Frontal cortex (tissue), 4 donors: ENCODE measurements around the gene FGR. TPM values are rescaled to one million over a fixed set of nuclear protein-coding genes. Genes with fewer than 3 reads are reported as not detected.

Experiments
- DNase-seq, 2 donors: peaks; one replicate each; pipeline ENCODE4 v3.0.0; 2012; ENCODE audit warnings: low spot score in 2 of 2
- FAIRE-seq: peaks from 2 replicates; lab custom pipeline; 2012; peaks lifted over from hg19 to GRCh38; lab: Jason Lieb, UNC
- total RNA-seq: library from RNA; depleted of rRNA; stranded (reverse); fragments of >200 nt; gene quantifications from one replicate; pipeline ENCODE4 v1.2.3, GENCODE V29; 2014
- donor health status: control.
- donor health status: control.
- donor health status: control.

The FGR gene
- total RNA-seq, 1 donor from 2014 or later, result 0.41 TPM

DNA sequence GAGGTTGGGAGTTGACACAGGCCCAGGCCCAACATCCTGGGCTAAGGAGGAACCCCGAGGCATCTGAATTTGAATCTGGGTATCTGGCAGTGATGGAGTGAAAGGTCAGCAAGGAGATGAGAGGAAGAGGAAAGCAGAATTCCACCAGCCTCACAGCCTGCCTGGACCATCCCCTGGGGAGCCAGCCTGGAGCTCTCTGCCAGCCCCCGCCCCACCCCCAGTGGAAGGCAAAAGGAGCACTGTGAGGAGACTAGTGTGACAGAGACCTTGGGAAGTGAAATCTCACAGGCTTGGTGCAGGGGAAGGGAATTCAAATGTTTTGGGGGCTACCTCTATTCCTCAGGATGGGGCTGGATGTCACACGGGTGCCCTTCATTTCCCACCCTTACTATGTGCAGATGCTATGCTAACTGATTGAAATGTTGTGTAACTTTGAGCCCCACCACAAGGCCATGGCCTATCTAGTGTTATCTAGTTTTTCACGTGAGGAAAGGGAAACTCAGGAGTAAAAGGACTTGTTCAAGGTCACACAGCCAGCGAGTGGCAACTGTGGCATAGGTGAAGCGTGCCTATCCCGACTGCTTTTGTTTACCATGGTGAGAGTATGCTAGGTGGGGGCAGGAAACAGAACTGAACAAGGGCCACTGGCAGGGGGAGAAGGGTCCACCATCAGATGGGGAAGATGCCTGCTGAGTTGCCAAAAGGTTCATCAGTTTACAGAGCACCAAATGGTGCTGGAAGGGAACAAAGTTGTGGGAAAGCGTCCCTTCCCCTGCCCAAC is 60.8 kb downstream of the FGR start:
- FAIRE-seq, result no peak
- no peak for DNase-seq

- DNase-seq (no peak), FAIRE-seq (no peak)
These were observed 62.1 kb downstream of the FGR start for GRCh38 chr1:27572679-27573426.

GRCh38 chr1:27572019-27572678 is 62.8 kb downstream of the FGR start:
- FAIRE-seq, result no peak

GRCh38 chr1:27571439-27572018 is 63.5 kb downstream of the FGR start:
- no peak for DNase-seq
- no peak for FAIRE-seq

More at GRCh38 chr1:27572019-27572678, 62.8 kb downstream of the FGR start:
- DNase-seq, result no peak

DNA sequence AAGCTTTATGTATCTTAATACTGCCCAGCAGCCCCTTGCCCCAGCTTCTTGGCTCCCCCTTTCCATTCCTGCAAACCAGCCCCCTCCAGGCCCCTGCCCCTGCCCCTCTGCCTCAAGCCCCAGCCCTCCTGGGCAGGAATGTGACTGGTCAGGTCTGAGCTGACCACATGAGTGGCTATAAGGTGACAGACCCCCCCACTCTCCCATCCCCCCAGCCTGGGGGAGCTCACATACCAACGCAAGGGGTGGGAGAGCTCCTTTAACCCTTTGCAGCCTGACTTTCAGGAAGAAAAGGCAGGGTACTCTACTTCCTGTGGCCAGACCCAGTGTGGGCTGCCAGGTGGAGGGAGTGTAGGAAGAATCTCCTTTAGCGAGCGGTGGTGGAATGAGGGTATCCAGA is 64.2 kb downstream of the FGR start:
- no peak for DNase-seq
- no peak for FAIRE-seq

DNA sequence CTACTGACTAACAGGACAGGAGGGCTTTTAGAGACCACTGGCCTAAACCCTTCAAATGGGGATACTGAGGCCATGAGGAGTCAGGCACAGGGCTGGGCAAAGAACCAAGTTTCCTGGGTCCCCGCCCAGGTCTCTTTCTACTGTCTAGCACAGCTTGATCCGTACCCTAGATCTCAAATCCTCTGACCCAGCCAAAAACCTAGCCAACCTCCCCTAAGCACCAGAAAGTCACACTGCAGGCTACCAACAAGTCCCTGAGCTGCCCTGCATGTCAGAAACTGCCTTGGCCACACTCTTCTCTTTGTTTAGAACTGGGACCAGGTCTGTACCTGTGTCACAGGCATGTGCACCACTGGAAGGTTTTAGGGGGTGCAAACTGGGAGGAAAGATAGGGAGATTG is 64.6 kb downstream of the FGR start:
- DNase-seq, result no peak
- FAIRE-seq, result no peak

DNA sequence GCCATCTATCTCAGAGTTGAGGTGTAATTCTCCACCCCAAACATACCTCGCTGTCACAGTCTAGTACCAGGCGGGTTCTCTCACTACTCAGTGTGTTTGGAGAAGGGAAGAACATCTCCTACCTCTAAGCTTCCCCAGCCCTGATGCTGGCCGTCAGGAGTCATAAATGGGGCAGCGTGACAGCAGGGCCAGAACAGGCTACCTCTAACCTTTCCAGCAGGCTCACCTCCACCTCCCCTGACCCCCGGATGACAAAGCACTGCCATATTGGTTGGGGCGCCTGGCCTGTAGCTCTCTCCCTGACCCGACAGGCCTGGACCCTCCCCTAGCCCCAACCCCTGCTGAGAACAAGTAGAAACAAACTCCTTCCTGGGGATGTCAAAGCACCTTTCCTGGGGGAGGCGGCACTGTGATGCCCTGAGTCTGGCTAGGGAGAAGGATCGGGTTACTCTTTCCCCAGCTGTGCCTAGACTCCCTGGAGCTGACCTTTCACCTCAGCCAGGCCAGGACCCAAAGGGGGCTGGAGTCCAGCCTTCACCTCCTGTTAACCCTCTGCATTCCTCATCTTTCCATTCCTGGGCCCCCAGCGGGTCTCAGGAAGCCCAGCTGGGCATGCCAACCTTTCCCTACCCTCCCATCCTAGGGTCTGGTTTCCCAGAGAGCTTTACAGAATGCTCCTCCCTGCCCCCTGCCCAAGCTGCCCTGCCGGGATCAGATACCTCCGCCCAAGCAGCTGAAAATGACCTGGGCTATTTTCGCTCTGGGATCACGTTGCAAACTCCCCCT is 65.3 kb downstream of the FGR start:
- FAIRE-seq, result no peak
- no peak for DNase-seq

DNA sequence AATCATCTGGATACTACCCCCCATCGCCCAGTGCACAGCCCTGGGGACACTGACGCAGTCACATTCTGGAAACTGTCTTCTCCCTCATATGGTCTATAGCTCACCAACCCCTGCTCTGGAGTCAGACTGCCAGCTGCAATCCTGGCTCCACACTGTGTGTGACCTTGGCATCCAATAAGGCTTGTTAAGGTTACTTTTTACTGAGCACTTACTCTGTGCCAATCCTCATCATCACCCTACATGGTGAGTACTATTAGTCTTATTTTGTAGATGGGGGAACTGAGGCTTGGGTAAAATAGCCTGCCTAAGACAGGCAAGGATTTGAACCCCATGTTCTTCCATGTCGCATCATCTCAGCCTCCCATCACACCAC is 65.9 kb downstream of the FGR start:
- no peak for DNase-seq
- FAIRE-seq, result no peak

DNA sequence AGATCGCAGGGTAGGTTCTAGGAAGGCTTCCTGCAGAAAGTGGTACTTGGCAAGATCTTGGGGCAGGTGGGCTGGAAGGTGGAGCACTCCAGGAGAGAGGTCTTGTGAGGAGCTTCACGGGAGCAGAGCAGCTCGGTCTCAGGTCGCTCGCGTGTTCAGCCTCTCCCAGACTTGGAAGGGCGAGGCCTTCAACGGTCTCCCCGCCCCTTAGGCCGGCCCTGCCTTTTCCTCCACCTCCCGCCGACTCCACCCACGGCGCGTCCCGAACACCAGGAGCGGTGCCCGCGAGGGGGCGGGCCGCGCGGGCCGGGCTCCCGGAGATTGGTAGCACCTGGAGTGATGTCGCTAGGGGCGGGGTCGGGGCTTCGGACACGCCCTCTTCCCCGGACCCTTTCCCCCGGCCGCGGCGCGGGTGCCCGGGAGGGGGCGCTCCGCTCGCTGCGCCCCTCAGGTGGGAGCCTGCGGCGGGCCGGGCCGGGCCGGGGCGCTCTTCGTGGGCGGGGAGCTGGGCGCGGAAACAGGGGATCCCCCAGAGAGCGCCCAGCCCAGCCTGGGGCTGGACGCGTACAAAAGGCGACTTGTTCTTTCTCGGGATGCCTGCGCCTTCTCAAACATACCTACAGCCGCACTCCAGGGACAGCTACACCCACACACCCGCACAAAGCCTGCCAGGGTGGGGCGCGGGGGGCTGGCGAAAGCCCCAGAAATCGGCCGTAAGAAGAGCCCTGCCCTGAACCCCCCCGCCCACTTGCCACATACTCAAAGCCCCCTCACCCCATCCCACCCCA is 66.5 kb downstream of the FGR start:
- no peak for FAIRE-seq
- DNase-seq, result peak; percentile 76 to 84

DNA sequence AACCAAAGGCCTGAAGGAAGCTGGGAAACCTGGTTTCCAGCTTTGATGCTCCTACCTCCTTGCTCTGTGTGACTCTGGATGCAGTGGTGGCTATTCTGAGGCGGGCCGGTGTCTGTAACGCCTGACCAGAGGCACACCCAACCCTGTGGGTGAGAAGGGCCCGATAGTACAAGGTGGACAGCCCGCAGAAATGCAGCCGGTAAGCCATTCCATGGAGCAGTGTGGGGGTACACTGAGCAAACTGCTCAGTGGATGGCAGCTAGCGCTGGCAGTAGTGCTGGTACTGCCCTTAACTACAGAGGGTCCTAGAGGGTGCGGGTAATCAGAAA is 67.0 kb downstream of the FGR start:
- DNase-seq (no peak), FAIRE-seq (no peak)

DNA sequence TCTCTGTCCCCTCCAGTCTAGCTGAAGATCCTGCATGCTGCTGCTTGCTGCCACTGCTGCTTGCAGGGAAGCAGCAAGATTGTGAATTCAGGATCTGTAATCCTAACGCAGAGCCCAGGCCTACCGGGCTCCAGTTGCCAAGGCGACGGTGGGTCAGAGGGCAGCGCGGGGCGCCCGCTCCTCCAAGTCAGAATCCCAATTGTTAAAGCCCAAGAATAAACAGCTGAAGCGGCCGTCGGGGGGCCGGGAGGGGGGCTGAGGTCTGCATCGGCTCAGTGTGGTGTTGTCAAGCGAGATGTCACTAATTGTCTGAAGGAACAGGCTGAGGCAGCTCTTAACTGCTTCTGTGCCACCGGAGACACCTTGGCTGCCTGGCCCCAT is 67.8 kb downstream of the FGR start:
- FAIRE-seq (no peak), DNase-seq (no peak)

DNA sequence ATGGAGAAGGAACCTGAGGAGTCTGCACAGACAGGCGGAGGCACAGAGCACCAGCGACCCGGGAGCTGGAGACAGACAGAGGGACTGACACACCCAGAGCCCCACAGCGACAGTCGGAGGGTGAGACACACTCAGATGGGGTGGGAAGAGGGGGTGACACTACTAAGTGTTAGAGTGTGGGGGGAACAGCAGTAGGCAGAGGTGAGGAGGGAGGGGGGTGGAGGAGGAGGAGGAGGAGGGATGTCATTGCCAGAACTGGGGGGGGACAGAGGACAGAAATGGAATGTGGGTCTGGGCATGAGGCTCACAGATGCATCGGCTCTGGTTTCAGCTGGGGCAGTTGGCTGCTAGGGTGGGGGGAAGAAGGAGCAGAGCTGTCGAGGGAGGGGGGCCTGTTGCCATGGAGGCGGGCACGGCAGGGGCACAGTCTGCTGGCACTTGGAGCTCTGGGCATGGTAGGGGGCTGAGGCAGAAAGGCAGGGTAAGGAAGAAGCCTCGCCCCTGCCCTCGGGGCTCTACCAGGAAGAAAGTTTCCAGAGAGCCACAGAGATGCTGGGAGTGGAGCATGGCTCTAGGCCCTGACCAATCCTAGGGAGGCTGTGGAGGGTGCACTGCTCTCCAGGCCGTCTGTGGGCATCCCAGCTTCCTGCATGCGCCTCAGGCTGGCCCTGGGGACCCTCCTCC is 68.4 kb downstream of the FGR start:
- no peak for DNase-seq
- FAIRE-seq, result no peak

DNA sequence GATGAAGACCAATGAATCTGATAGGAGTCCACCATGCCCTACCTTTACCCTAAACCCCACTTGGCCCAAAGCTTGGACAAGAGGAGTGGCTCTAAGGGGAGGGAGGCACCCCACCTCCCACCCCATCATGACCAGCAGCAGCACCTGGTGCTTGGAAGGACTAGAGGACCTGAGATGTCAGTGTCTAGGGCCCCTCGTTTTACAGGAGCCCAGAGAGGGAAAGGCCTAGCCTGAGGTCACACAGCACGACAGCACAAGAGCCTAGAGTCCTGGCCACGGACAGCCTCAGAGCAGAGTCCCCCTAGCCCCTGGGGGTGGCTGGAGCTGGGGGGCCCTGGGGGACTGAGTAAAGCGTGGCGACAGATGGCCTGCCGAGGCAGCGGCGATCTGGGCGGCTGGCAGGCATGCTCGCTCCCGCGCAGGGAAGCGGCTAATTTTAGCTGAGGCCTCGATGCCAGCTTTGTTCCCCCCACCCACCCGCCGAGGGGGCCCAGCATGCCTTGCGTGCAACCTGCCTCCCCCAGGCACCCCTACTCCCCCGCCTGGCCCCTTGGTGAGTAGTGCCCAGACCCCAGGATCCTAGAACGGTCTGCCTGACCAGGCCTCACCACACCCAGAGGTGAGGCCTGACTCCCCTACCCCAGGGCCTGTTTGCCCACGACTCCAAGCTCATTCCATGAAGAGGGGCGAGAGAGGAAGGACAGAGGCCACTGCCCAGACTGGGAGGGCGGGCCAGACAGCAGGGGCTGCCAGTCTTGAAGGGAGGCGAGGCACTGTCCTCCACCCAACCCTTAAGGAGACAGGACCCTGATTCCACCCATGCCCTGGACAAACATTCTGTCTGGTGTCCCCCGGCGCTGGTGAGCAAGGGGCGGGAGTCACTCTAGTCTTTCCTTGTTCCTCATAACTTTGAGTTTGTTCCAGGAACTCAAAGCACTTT is 70.0 kb downstream of the FGR start:
- DNase-seq (no peak), FAIRE-seq (no peak)

- DNase-seq, result no peak
These were observed 71.2 kb downstream of the FGR start for GRCh38 chr1:27563591-27564471.

DNA sequence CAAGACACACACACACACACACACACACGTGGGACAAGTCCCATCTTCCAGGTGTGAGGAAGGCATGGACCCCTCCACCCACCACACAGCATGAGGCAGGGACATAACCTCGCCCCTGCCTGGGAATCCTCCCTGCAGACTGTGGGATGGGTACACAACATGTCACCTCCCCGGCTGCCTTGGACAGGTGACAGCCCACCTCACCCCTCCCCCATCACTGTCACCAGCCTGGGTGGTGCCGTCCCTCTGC is 71.7 kb downstream of the FGR start:
- no peak for FAIRE-seq
- no peak for DNase-seq

More at GRCh38 chr1:27563591-27564471, 71.2 kb downstream of the FGR start:
- FAIRE-seq, result no peak

- FAIRE-seq, result no peak
- no peak for DNase-seq
These were observed 72.2 kb downstream of the FGR start for GRCh38 chr1:27562534-27563340.
